ENCODE results near the gene NSRP1. TPM values are rescaled to one million over a fixed set of nuclear protein-coding genes. Genes with fewer than 3 reads are reported as not detected.
"Not testable (repeated sequence)": the region's sequence is repeated elsewhere in the genome, so short reads cannot be mapped to it uniquely, and the experiment has no call there.

NSRP1 gene
- polyA plus RNA-seq, 1 donor from 2014 or later, result 40.8 TPM

GRCh38 chr17:30101686-30102390 lies 14.8 kb upstream of the NSRP1 start:
- Mint-ChIP-seq H3K9me3 (no peaks in the 10 kb centered on the region), H3K36me3 (no peaks in the 10 kb centered on the region), H3K27ac (no peak overlapping the region), H3K4me3 (no peak overlapping the region), H3K4me1 (peaks cover 4 to 6% (median 6%) of the 10 kb centered on the region in 3 donors), H3K27me3 (peaks cover 4% of the 10 kb centered on the region)

- Mint-ChIP-seq H3K4me3 (no peak overlapping the region), H3K9me3 (no peaks in the 10 kb centered on the region), H3K27me3 (peaks cover 4% of the 10 kb centered on the region), H3K27ac (peak overlapping the region in 1 of 3 donors; percentile 30), H3K36me3 (no peaks in the 10 kb centered on the region), H3K4me1 (peaks cover 4 to 6% (median 6%) of the 10 kb centered on the region in 3 donors)
Observed at GRCh38 chr17:30103921-30104320, 12.7 kb upstream of the NSRP1 start.

GRCh38 chr17:30104575-30105339 lies 11.9 kb upstream of the NSRP1 start:
- Mint-ChIP-seq H3K27ac (peak overlapping the region in 1 of 3 donors; percentile 78), H3K36me3 (no peaks in the 10 kb centered on the region), H3K9me3 (no peaks in the 10 kb centered on the region), H3K4me3 (peak overlapping the region; percentile 32 to 92 (median 83)), H3K27me3 (peaks cover 4% of the 10 kb centered on the region), H3K4me1 (peaks cover 4 to 6% (median 6%) of the 10 kb centered on the region in 3 donors)

GRCh38 chr17:30112794-30113193 lies 3.8 kb upstream of the NSRP1 start:
- Mint-ChIP-seq H3K27me3 (no peaks in the 10 kb centered on the region), H3K9me3 (no peaks in the 10 kb centered on the region), H3K4me3 (peak overlapping the region in 1 of 4 donors; percentile 12), H3K27ac (no peak overlapping the region), H3K4me1 (peaks cover 6 to 17% (median 7%) of the 10 kb centered on the region in 3 donors), H3K36me3 (peaks cover 4% of the 10 kb centered on the region)

GRCh38 chr17:30113213-30113612 lies 3.4 kb upstream of the NSRP1 start:
- Mint-ChIP-seq H3K4me1 (peaks cover 10 to 21% (median 12%) of the 10 kb centered on the region in 3 donors), H3K27ac (no peak overlapping the region), H3K27me3 (no peaks in the 10 kb centered on the region), H3K36me3 (peaks cover 4% of the 10 kb centered on the region), H3K9me3 (no peaks in the 10 kb centered on the region), H3K4me3 (peak overlapping the region in 1 of 4 donors; percentile 12)

GRCh38 chr17:30116345-30116660 lies 313 bp upstream of the NSRP1 start:
- peaks cover 4% of the 10 kb centered on the region for H3K36me3 Mint-ChIP-seq
- H3K4me3 Mint-ChIP-seq, result peak overlapping the region; percentile 92 to 99 (median 95)
- peak overlapping the region; percentile 84 to 99 (median 98) for H3K27ac Mint-ChIP-seq
- peaks cover 19 to 37% (median 24%) of the 10 kb centered on the region in 3 donors for H3K4me1 Mint-ChIP-seq
- no peaks in the 10 kb centered on the region for H3K9me3 Mint-ChIP-seq
- H3K27me3 Mint-ChIP-seq, result no peaks in the 10 kb centered on the region

- H3K9me3 Mint-ChIP-seq, result no peaks in the 10 kb centered on the region
- H3K27me3 Mint-ChIP-seq, result no peaks in the 10 kb centered on the region
- H3K4me1 Mint-ChIP-seq, result peaks cover 24 to 37% (median 30%) of the 10 kb centered on the region in 3 donors
- H3K27ac Mint-ChIP-seq, result peak overlapping the region; percentile 84 to 99 (median 98)
- peak overlapping the region; percentile 92 to 99 (median 95) for H3K4me3 Mint-ChIP-seq
- H3K36me3 Mint-ChIP-seq, result peaks cover 7% of the 10 kb centered on the region
Observed at GRCh38 chr17:30117675-30118081, 1.1 kb downstream of the NSRP1 start.

GRCh38 chr17:30118635-30119034 lies 2.0 kb downstream of the NSRP1 start:
- H3K36me3 Mint-ChIP-seq, H3K27me3 Mint-ChIP-seq, H3K9me3 Mint-ChIP-seq: not testable (repeated sequence)
- Mint-ChIP-seq H3K4me3 (peak overlapping the region in 3 of 4 donors; percentile 68 to 92 (median 92)), H3K4me1 (peaks cover 25 to 37% (median 32%) of the 10 kb centered on the region in 3 donors), H3K27ac (peak overlapping the region in 2 of 3 donors; percentile 84 to 98)

- H3K9me3 Mint-ChIP-seq, result no peaks in the 10 kb centered on the region
- H3K4me1 Mint-ChIP-seq, result peaks cover 20 to 29% (median 25%) of the 10 kb centered on the region in 3 donors
- no peak overlapping the region for H3K4me3 Mint-ChIP-seq
- H3K27me3 Mint-ChIP-seq, result no peaks in the 10 kb centered on the region
- H3K36me3 Mint-ChIP-seq, result peaks cover 3% of the 10 kb centered on the region
- no peak overlapping the region for H3K27ac Mint-ChIP-seq
Observed at GRCh38 chr17:30124273-30124796, 7.7 kb downstream of the NSRP1 start.

- peak overlapping the region in 1 of 3 donors; percentile 50 for H3K27ac Mint-ChIP-seq
- H3K9me3 Mint-ChIP-seq, result no peaks in the 10 kb centered on the region
- H3K4me3 Mint-ChIP-seq, result no peak overlapping the region
- no peaks in the 10 kb centered on the region for H3K27me3 Mint-ChIP-seq
- H3K36me3 Mint-ChIP-seq, result no peaks in the 10 kb centered on the region
- H3K4me1 Mint-ChIP-seq, result peaks cover 5 to 36% (median 8%) of the 10 kb centered on the region in 3 donors
Observed at GRCh38 chr17:30130121-30130520, 13.5 kb downstream of the NSRP1 start.

GRCh38 chr17:30132615-30133014 lies 16.0 kb downstream of the NSRP1 start:
- Mint-ChIP-seq H3K9me3 (no peaks in the 10 kb centered on the region), H3K4me3 (no peak overlapping the region), H3K27ac (no peak overlapping the region), H3K4me1 (peaks cover 3 to 31% (median 5%) of the 10 kb centered on the region in 3 donors), H3K27me3 (no peaks in the 10 kb centered on the region), H3K36me3 (no peaks in the 10 kb centered on the region)

GRCh38 chr17:30133197-30133596 lies 16.6 kb downstream of the NSRP1 start:
- Mint-ChIP-seq H3K36me3 (no peaks in the 10 kb centered on the region), H3K27me3 (no peaks in the 10 kb centered on the region), H3K9me3 (no peaks in the 10 kb centered on the region), H3K27ac (no peak overlapping the region), H3K4me1 (peaks cover 5 to 37% (median 7%) of the 10 kb centered on the region in 3 donors), H3K4me3 (no peak overlapping the region)

GRCh38 chr17:30134551-30134950 lies 17.9 kb downstream of the NSRP1 start:
- no peaks in the 10 kb centered on the region for H3K9me3 Mint-ChIP-seq
- H3K4me3 Mint-ChIP-seq, result no peak overlapping the region
- no peaks in the 10 kb centered on the region for H3K27me3 Mint-ChIP-seq
- H3K27ac Mint-ChIP-seq, result no peak overlapping the region
- H3K36me3 Mint-ChIP-seq, result peaks cover 5% of the 10 kb centered on the region
- H3K4me1 Mint-ChIP-seq, result peaks cover 8 to 37% (median 10%) of the 10 kb centered on the region in 3 donors

- Mint-ChIP-seq H3K27me3 (no peaks in the 10 kb centered on the region), H3K4me1 (peaks cover 8 to 22% (median 10%) of the 10 kb centered on the region in 3 donors), H3K9me3 (no peaks in the 10 kb centered on the region), H3K4me3 (no peak overlapping the region), H3K36me3 (peaks cover 5% of the 10 kb centered on the region), H3K27ac (peak overlapping the region in 1 of 3 donors; percentile 28)
Observed at GRCh38 chr17:30137158-30137557, 20.5 kb downstream of the NSRP1 start.

GRCh38 chr17:30147860-30148259 lies 31.2 kb downstream of the NSRP1 start:
- H3K27me3 Mint-ChIP-seq, H3K36me3 Mint-ChIP-seq, H3K4me3 Mint-ChIP-seq, H3K9me3 Mint-ChIP-seq, H3K27ac Mint-ChIP-seq: not testable (repeated sequence)
- peaks cover 7 to 23% (median 10%) of the 10 kb centered on the region in 3 donors for H3K4me1 Mint-ChIP-seq

Data from IgD-negative memory B cell (primary cell).